CD14-positive monocyte (primary cell): ENCODE measurements around the gene S100Z. TPM values are rescaled to one million over a fixed set of nuclear protein-coding genes. Genes with fewer than 3 reads are reported as not detected.

ENCODE experiments used
- DNase-seq, 3 donors: peaks; one replicate each; pipeline ENCODE4 v3.0.0-alpha.2; 2011 to 2022
- H2AFZ ChIP-seq: 2 replicates; pipeline ENCODE4 v1.6.0; 2012; ENCODE audit warnings: mild to moderate bottlenecking, low read depth, low read length, inconsistent platforms; ENCODE audit not compliant: insufficient read depth, poor library complexity, severe bottlenecking
- H3K27ac ChIP-seq, 2 donors: 1 replicate in 1 of 2; 2 replicates in 1 of 2; pipeline ENCODE4 v1.5.1; 2012 to 2013; ENCODE audit warnings: low read length in 2 of 2, control low read depth in 1 of 2, inconsistent platforms in 1 of 2, low read depth in 1 of 2, mild to moderate bottlenecking in 1 of 2
- H3K27me3 ChIP-seq, 2 donors: one replicate each; pipeline versions ENCODE4 v1.6.0 to v1.6.1; 2011 to 2013; ENCODE audit warnings: low read length in 2 of 2; ENCODE audit not compliant: control insufficient read depth in 2 of 2, insufficient read depth in 2 of 2
- H3K36me3 ChIP-seq, 2 donors: replicated peaks in 1 of 2; 1 replicate in 1 of 2; 2 replicates in 1 of 2; pipeline versions ENCODE4 v1.5.1 to v1.6.1; 2012 to 2013; ENCODE audit warnings: low read length in 2 of 2, control low read depth in 1 of 2, inconsistent platforms in 1 of 2, mild to moderate bottlenecking in 1 of 2; ENCODE audit not compliant: insufficient read depth in 2 of 2, control insufficient read depth in 1 of 2
- H3K4me1 ChIP-seq, 2 donors: 1 replicate in 1 of 2; 2 replicates in 1 of 2; pipeline versions ENCODE4 v1.5.1 to v1.6.1; 2012 to 2013; ENCODE audit warnings: low read length in 2 of 2, control low read depth in 1 of 2, inconsistent platforms in 1 of 2, mild to moderate bottlenecking in 1 of 2, moderate library complexity in 1 of 2; ENCODE audit not compliant: insufficient read depth in 2 of 2, control insufficient read depth in 1 of 2
- H3K4me2 ChIP-seq: replicated peaks from 2 replicates; pipeline ENCODE3; 2012; ENCODE audit warnings: low read length, moderate library complexity, mild to moderate bottlenecking; ENCODE audit not compliant: poor library complexity, severe bottlenecking; ENCODE audit errors: extremely low read depth
- H3K4me3 ChIP-seq, 3 experiments: fragments of 200-600 bp in 1 of 3; sonication (generic) in 1 of 3; replicated peaks in 1 of 3; 1 replicate in 2 of 3; 2 replicates in 1 of 3; pipeline ENCODE4 v1.5.1; 2011 to 2013; ENCODE audit warnings: low read length in 3 of 3, mild to moderate bottlenecking in 3 of 3, control low read depth in 2 of 3, low read depth in 2 of 3, inconsistent platforms in 1 of 3, moderate library complexity in 1 of 3
- H3K79me2 ChIP-seq: 2 replicates; pipeline ENCODE4 v1.6.0; 2012; ENCODE audit warnings: mild to moderate bottlenecking, control low read depth, inconsistent platforms, low read length, moderate library complexity; ENCODE audit not compliant: insufficient read depth
- H3K9ac ChIP-seq: 2 replicates; pipeline ENCODE4 v1.6.0; 2017; ENCODE audit warnings: low read length, mild to moderate bottlenecking; ENCODE audit not compliant: insufficient read depth, poor library complexity, severe bottlenecking
- H3K9me3 ChIP-seq, 2 donors: replicated peaks in 1 of 2; 1 replicate in 1 of 2; 2 replicates in 1 of 2; pipeline versions ENCODE4 v1.5.1 to v1.6.1; 2012 to 2013; ENCODE audit warnings: low read length in 2 of 2, control low read depth in 1 of 2; ENCODE audit not compliant: control insufficient read depth in 1 of 2, insufficient read depth in 1 of 2
- H4K20me1 ChIP-seq: 2 replicates; pipeline ENCODE4 v1.6.0; 2012; ENCODE audit warnings: mild to moderate bottlenecking, low read length, control low read depth, moderate library complexity; ENCODE audit not compliant: insufficient read depth
- H3K27ac Mint-ChIP-seq, 7 donors: one replicate each; pipeline ENCODE4 v1.8.0; 2020; ENCODE audit warnings: mild to moderate bottlenecking in 7 of 7, mixed read lengths in 7 of 7, moderate library complexity in 6 of 7, inconsistent platforms in 2 of 7
- H3K27me3 Mint-ChIP-seq, 3 donors: one replicate each; pipeline ENCODE4 v1.8.0; 2021 to 2022; ENCODE audit warnings: low read depth in 3 of 3, mild to moderate bottlenecking in 3 of 3, mixed read lengths in 3 of 3, moderate library complexity in 3 of 3, inconsistent platforms in 1 of 3
- H3K36me3 Mint-ChIP-seq, 2 donors: one replicate each; pipeline ENCODE4 v1.8.0; 2020; ENCODE audit warnings: mixed read lengths in 2 of 2, inconsistent platforms in 1 of 2, mild to moderate bottlenecking in 1 of 2
- H3K4me1 Mint-ChIP-seq: one replicate; pipeline ENCODE4 v1.8.0; 2020; ENCODE audit warnings: mild to moderate bottlenecking, mixed read lengths
- H3K4me3 Mint-ChIP-seq, 2 donors: one replicate each; pipeline ENCODE4 v1.8.0; 2020; ENCODE audit warnings: mild to moderate bottlenecking in 2 of 2, mixed read lengths in 2 of 2, moderate library complexity in 1 of 2
- H3K9me3 Mint-ChIP-seq, 7 donors: one replicate each; pipeline ENCODE4 v1.8.0; 2020 to 2022; ENCODE audit warnings: mixed read lengths in 7 of 7, mild to moderate bottlenecking in 6 of 7, moderate library complexity in 6 of 7, inconsistent platforms in 2 of 7
- WGBS: methylation state at CpG from one replicate; pipeline ENCODE4 v1.1.5; 2013; ENCODE audit warnings: missing lambda C conversion rate; ENCODE audit not compliant: insufficient coverage; 5-methylcytosine and 5-hydroxymethylcytosine counted together
- intact Hi-C, 2 donors: fragments of 100-400 bp; cut with micrococcal nuclease; formaldehyde crosslinking; loops; one replicate each; pipeline versions ENCODE4 v1.15.0 to v1.15.1; 2023
- polyA plus RNA-seq, 3 donors: library from polyadenylated mRNA; depleted of rRNA in 1 of 3; unstranded in 2 of 3; stranded (reverse) in 1 of 3; fragments of 300-500 nt in 2 of 3; fragments of >200 nt in 1 of 3; fragmentation: Illumina TruSeq in 2 of 3; gene quantifications; 1 replicate in 2 of 3; 2 replicates in 1 of 3; pipeline ENCODE4 v1.2.3, GENCODE V29; 2012 to 2021
- TF ChIP-seq, protein P1 (sequence below): fragments of 200-600 bp; IDR thresholded peaks from one replicate; pipeline ENCODE4 v1.8.0; 2022; ENCODE audit warnings: antibody characterized with exemption, mild to moderate bottlenecking

S100Z gene
- polyA plus RNA-seq, 3 donors, result 13.4 to 39.3 (median 21.2) TPM

DNA sequence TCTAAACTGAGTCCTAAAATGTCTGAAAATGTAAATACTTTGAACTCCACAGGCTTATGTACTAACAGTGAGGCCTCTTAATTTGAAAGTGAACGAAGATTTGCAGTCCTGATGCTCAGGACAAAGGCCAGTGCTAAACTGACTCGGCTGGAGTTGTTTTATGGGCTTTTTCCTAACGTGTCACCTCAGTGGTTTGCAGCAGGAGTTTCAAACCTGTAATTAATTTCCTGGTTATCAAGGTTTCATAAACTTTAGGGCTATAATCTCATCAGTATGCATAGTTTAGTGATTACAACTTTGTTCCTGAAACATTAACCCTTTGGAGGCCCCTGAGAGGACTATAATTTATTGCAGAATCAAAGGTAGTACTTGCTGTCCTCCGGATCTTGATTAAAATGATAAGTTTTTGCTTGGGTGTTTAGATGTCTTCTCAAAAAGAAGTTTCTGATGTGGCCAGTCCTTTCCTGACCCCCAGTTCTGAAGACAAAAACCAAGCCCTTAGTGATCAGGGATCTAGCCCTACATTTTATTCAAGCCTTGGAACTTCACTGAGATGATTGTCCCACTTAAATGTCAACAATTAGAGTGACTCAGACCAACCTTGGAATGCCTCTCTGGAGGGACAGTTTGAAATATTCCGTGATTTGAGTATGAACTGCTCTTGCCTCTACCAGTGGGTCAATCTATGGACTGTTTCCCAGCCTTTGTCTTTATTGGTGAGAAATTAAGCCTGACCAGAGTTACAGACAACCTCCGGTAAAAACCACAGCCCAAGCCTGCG is 11.1 kb upstream of the S100Z start:
- Mint-ChIP-seq H3K4me1 (peaks cover 25% of the 10 kb centered on the region), H3K27ac (peak overlapping the region in 1 of 7 donors; percentile 42), H3K27me3 (peaks cover 0 to 3% (median 0%) of the 10 kb centered on the region in 3 donors), H3K4me3 (no peak overlapping the region), H3K36me3 (peaks cover 0 to 8% of the 10 kb centered on the region in 2 donors), H3K9me3 (peaks cover 0 to 5% (median 0%) of the 10 kb centered on the region in 7 donors)
- no peak overlapping the region for H3K4me2 ChIP-seq
- TF ChIP-seq, protein P1, sequence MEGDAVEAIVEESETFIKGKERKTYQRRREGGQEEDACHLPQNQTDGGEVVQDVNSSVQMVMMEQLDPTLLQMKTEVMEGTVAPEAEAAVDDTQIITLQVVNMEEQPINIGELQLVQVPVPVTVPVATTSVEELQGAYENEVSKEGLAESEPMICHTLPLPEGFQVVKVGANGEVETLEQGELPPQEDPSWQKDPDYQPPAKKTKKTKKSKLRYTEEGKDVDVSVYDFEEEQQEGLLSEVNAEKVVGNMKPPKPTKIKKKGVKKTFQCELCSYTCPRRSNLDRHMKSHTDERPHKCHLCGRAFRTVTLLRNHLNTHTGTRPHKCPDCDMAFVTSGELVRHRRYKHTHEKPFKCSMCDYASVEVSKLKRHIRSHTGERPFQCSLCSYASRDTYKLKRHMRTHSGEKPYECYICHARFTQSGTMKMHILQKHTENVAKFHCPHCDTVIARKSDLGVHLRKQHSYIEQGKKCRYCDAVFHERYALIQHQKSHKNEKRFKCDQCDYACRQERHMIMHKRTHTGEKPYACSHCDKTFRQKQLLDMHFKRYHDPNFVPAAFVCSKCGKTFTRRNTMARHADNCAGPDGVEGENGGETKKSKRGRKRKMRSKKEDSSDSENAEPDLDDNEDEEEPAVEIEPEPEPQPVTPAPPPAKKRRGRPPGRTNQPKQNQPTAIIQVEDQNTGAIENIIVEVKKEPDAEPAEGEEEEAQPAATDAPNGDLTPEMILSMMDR, result no peak
- peaks cover 0 to 8% of the 10 kb centered on the region in 2 donors for H3K36me3 ChIP-seq
- H4K20me1 ChIP-seq, result no peaks in the 10 kb centered on the region
- H3K27ac ChIP-seq, result no peak overlapping the region
- H3K4me3 ChIP-seq, result no peak overlapping the region
- DNase-seq, result no peak
- 27% methylated on average over 3 of the region's 7 CpGs for WGBS
- no peak overlapping the region for H3K9ac ChIP-seq
- no peaks in the 10 kb centered on the region for H3K27me3 ChIP-seq
- no peaks in the 10 kb centered on the region for H3K79me2 ChIP-seq
- intact Hi-C loops, result no loop called here
- no peaks in the 10 kb centered on the region for H3K9me3 ChIP-seq
- peaks cover 9 to 13% of the 10 kb centered on the region in 2 donors for H3K4me1 ChIP-seq
- no peak overlapping the region for H2AFZ ChIP-seq

DNA sequence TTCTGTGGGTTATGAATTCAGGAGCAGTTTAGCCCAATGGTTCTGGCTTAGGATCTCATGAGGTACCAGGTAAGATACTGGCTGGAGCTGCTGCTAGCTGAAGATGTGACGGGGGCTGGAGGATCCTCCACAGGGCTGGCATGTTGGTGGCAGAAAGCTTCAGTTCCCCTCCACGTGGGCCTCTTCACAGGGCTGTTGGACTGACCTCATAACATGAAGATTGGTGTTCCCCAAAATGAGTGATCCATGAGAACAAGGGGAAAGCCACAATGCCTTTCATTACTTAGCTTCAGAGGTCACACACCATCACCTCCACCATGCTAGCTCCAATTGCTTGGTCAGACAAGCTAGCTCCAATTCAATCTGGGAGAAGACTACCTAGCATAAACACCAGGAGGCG is 8.5 kb upstream of the S100Z start:
- H3K4me1 ChIP-seq, result peaks cover 22 to 28% of the 10 kb centered on the region in 2 donors
- TF ChIP-seq, protein P1, result no peak
- H3K4me3 ChIP-seq, result no peak overlapping the region
- H3K36me3 ChIP-seq, result no peaks in the 10 kb centered on the region
- peak in 1 of 3 donors; percentile 26 for DNase-seq
- H3K27me3 ChIP-seq, result no peaks in the 10 kb centered on the region
- Mint-ChIP-seq H3K36me3 (peaks cover 0 to 1% of the 10 kb centered on the region in 2 donors), H3K27me3 (peaks cover 0 to 3% (median 0%) of the 10 kb centered on the region in 3 donors), H3K4me1 (peaks cover 44% of the 10 kb centered on the region), H3K9me3 (peaks cover 0 to 4% (median 0%) of the 10 kb centered on the region in 7 donors), H3K27ac (peak overlapping the region in 1 of 7 donors; percentile 26), H3K4me3 (no peak overlapping the region)
- H3K79me2 ChIP-seq, result no peaks in the 10 kb centered on the region
- H3K27ac ChIP-seq, result no peak overlapping the region
- H3K9me3 ChIP-seq, result no peaks in the 10 kb centered on the region
- 46% methylated on average over 2 of the region's 3 CpGs for WGBS
- no peak overlapping the region for H3K9ac ChIP-seq
- no peak overlapping the region for H3K4me2 ChIP-seq
- no peaks in the 10 kb centered on the region for H4K20me1 ChIP-seq
- intact Hi-C loops, result no loop called here
- no peak overlapping the region for H2AFZ ChIP-seq
